ENCODE results near the gene USP51. TPM values are rescaled to one million over a fixed set of nuclear protein-coding genes. Genes with fewer than 3 reads are reported as not detected.
"Not testable (repeated sequence)": the region's sequence is repeated elsewhere in the genome, so short reads cannot be mapped to it uniquely, and the experiment has no call there.

USP51 gene
- total and polyA plus RNA-seq, 2 of the 13 experiments (the other 11 are each of a cell fraction or from before 2014, with no cell fraction given) = not detected

GRCh38 chrX:55480390-55481062 lies 9.1 kb downstream of the USP51 start:
- no peak overlapping the region for H3K4me2 ChIP-seq (ENCODE audit: low read depth, low read length)
- no peak overlapping the region for H2AFZ ChIP-seq (ENCODE audit: low read length)
- no peaks in the 10 kb centered on the region for H3K79me2 ChIP-seq (ENCODE audit: insufficient read depth, low read length)
- CTCF ChIA-PET (ENCODE audit: low intra/inter-chr PET ratio, low total read pairs) = no interaction called here
- in situ Hi-C loops (cut with HindIII; ENCODE audit: extremely low pct_ligation_motif_present, low pct_unique_long_range_greater_than_20kb) = no loop called here
- H4K20me1 ChIP-seq (ENCODE audit: insufficient read depth, low read length) = no peaks in the 10 kb centered on the region
- no peaks in the 10 kb centered on the region for H3K27me3 ChIP-seq (ENCODE audit: control insufficient read depth in 1 of 2, insufficient read depth in 2 of 2, low read length in 2 of 2)
- WGBS (ENCODE audit: low lambda C conversion rate) = 0% methylated on average over 3 of the region's 3 CpGs
- H3K4me3 ChIP-seq (replicated peaks in 1 of 3; ENCODE audit: insufficient read depth in 1 of 3, low read depth in 2 of 3, low read length in 3 of 3) = no peak overlapping the region
- H3K36me3 ChIP-seq (replicated peaks in 1 of 2; ENCODE audit: control insufficient read depth in 1 of 2, insufficient read depth in 2 of 2, low read length in 2 of 2) = no peaks in the 10 kb centered on the region
- DNase-seq (ENCODE audit: low spot score) (no peak), ATAC-seq (no peak), FAIRE-seq (no peak)
- H3K27ac ChIP-seq (ENCODE audit: extremely low read length, insufficient read depth, low read length) = no peak overlapping the region
- no TSS peak for BruUV-seq (replicated peaks)
- no peak overlapping the region for H3K9ac ChIP-seq (ENCODE audit: insufficient read depth, low read depth, low read length)
- no peaks in the 10 kb centered on the region for H3K4me1 ChIP-seq (ENCODE audit: insufficient read depth, low read length)
- TF ChIP-seq ZNF564 (CRISPR knock-in tag; IDR thresholded peaks at IDR 0.05) (no peak), AGO1 (IDR thresholded peaks at IDR 0.05; ENCODE audit: low read depth, low read length, poor library complexity, severe bottlenecking) (no peak), FLYWCH1 (CRISPR knock-in tag; IDR thresholded peaks at IDR 0.05) (no peak), TP53 (CRISPR knock-in tag; conservative IDR thresholded peaks at IDR 0.05) (no peak), MTA1 (CRISPR knock-in tag; IDR thresholded peaks at IDR 0.05; ENCODE audit: borderline replicate concordance) (no peak), SKI (IDR thresholded peaks at IDR 0.05; ENCODE audit: partially characterized antibody) (no peak), HMG20B (CRISPR knock-in tag; conservative IDR thresholded peaks at IDR 0.05) (no peak), ZNF775 (CRISPR knock-in tag; IDR thresholded peaks at IDR 0.05; ENCODE audit: borderline replicate concordance) (no peak)
- no peaks in the 10 kb centered on the region for H3K9me3 ChIP-seq (ENCODE audit: low read length)
- intact Hi-C loops (cut with micrococcal nuclease; ENCODE audit: unreplicated experiment) = no loop called here
- POLR2A ChIA-PET = no interaction called here

- BruUV-seq (replicated peaks); in situ Hi-C loops (cut with HindIII; ENCODE audit: extremely low pct_ligation_motif_present, low pct_unique_long_range_greater_than_20kb); H3K79me2 ChIP-seq (ENCODE audit: insufficient read depth, low read length); DNase-seq (ENCODE audit: low spot score); H3K4me2 ChIP-seq (ENCODE audit: low read depth, low read length); FAIRE-seq; H3K36me3 ChIP-seq (replicated peaks in 1 of 2; ENCODE audit: control insufficient read depth in 1 of 2, insufficient read depth in 2 of 2, low read length in 2 of 2); H3K27me3 ChIP-seq (ENCODE audit: control insufficient read depth in 1 of 2, insufficient read depth in 2 of 2, low read length in 2 of 2); H3K9ac ChIP-seq (ENCODE audit: insufficient read depth, low read depth, low read length); H4K20me1 ChIP-seq (ENCODE audit: insufficient read depth, low read length); intact Hi-C loops (cut with micrococcal nuclease; ENCODE audit: unreplicated experiment); H3K9me3 ChIP-seq (ENCODE audit: low read length); H3K4me3 ChIP-seq (replicated peaks in 1 of 3; ENCODE audit: insufficient read depth in 1 of 3, low read depth in 2 of 3, low read length in 3 of 3); H3K4me1 ChIP-seq (ENCODE audit: insufficient read depth, low read length); H2AFZ ChIP-seq (ENCODE audit: low read length); H3K27ac ChIP-seq (ENCODE audit: extremely low read length, insufficient read depth, low read length); POLR2A ChIA-PET; ATAC-seq; CTCF ChIA-PET (ENCODE audit: low intra/inter-chr PET ratio, low total read pairs): not testable (repeated sequence)
- WGBS (ENCODE audit: low lambda C conversion rate) = 33% methylated on average over 3 of the region's 8 CpGs
Observed at GRCh38 chrX:55479956-55480355, 9.7 kb downstream of the USP51 start.

GRCh38 chrX:55465791-55466190 lies 23.9 kb downstream of the USP51 start:
- H3K79me2 ChIP-seq (ENCODE audit: insufficient read depth, low read length); H3K4me3 ChIP-seq (replicated peaks in 1 of 3; ENCODE audit: insufficient read depth in 1 of 3, low read depth in 2 of 3, low read length in 3 of 3); H3K9ac ChIP-seq (ENCODE audit: insufficient read depth, low read depth, low read length); H4K20me1 ChIP-seq (ENCODE audit: insufficient read depth, low read length); intact Hi-C loops (cut with micrococcal nuclease; ENCODE audit: unreplicated experiment); in situ Hi-C loops (cut with HindIII; ENCODE audit: extremely low pct_ligation_motif_present, low pct_unique_long_range_greater_than_20kb); H3K4me1 ChIP-seq (ENCODE audit: insufficient read depth, low read length); DNase-seq (ENCODE audit: low spot score); H3K36me3 ChIP-seq (replicated peaks in 1 of 2; ENCODE audit: control insufficient read depth in 1 of 2, insufficient read depth in 2 of 2, low read length in 2 of 2); BruUV-seq (replicated peaks); POLR2A ChIA-PET; H3K9me3 ChIP-seq (ENCODE audit: low read length); ATAC-seq; H3K4me2 ChIP-seq (ENCODE audit: low read depth, low read length); H3K27ac ChIP-seq (ENCODE audit: extremely low read length, insufficient read depth, low read length); H3K27me3 ChIP-seq (ENCODE audit: control insufficient read depth in 1 of 2, insufficient read depth in 2 of 2, low read length in 2 of 2); CTCF ChIA-PET (ENCODE audit: low intra/inter-chr PET ratio, low total read pairs); H2AFZ ChIP-seq (ENCODE audit: low read length): not testable (repeated sequence)
- FAIRE-seq = peak; percentile 78
- WGBS (ENCODE audit: low lambda C conversion rate) = no CpG with 5 or more reads among the region's 5 CpGs

Measured in HepG2 (cell line).